ENCODE measurements around the gene IGFL2.

The IGFL2 gene

DNA sequence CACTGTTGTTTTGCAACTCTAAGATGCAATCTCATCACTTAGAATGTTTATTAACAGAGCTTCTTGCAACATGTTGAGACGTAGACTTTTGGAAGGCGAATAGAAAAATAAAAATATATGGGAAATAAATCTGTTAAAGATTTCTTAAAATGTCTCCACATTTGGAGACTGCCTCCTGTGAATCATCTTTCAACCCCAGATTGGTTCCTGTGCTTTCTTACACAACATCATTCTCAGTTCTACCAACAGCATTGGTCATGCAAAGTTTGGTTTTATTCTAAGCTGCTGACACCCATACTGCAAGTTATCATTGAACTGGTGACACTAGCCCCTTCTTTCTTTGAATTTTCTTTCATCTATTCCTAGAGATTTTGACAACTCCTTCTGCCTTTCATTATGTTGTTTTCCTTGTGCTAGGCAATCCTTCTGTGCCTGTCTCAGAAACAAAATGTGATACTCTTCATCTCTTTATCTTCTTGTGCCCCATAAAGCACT lies 21.9 kb upstream of the IGFL2 start:
- Histone ChIP-seq H3K9me2 (replicated peaks; ENCODE audit: low read depth, low read length) (no peaks in the 10 kb centered on the region), H3K9ac (ENCODE audit: low read depth, low read length, poor library complexity, severe bottlenecking) (no peak overlapping the region), H3K79me2 (ENCODE audit: insufficient read depth, low read length) (no peaks in the 10 kb centered on the region), H3K27me3 (ENCODE audit: insufficient read depth, low read length, poor library complexity, severe bottlenecking) (no peaks in the 10 kb centered on the region), H3K4me1 (ENCODE audit: insufficient read depth, low read length, poor library complexity, severe bottlenecking) (no peaks in the 10 kb centered on the region), H3F3A (ENCODE audit: low read depth) (no peaks in the 10 kb centered on the region), H3K36me3 (ENCODE audit: insufficient read depth, low read length) (no peaks in the 10 kb centered on the region), H4K20me1 (ENCODE audit: insufficient read depth, low read length, poor library complexity, severe bottlenecking) (no peaks in the 10 kb centered on the region), H2AFZ (ENCODE audit: low read length) (no peak overlapping the region), H3K9me3 (ENCODE audit: insufficient read depth, low read depth, low read length) (no peaks in the 10 kb centered on the region), H3K4me3 (ENCODE audit: low read length, poor library complexity, severe bottlenecking) (no peak overlapping the region), H3K4me2 (ENCODE audit: low read depth, low read length, poor library complexity, severe bottlenecking) (no peak overlapping the region)
- no peak for TF ChIP-seq EZH2phosphoT487 (IDR thresholded peaks at IDR 0.05; ENCODE audit: borderline replicate concordance)
- TF ChIP-seq, protein P1, sequence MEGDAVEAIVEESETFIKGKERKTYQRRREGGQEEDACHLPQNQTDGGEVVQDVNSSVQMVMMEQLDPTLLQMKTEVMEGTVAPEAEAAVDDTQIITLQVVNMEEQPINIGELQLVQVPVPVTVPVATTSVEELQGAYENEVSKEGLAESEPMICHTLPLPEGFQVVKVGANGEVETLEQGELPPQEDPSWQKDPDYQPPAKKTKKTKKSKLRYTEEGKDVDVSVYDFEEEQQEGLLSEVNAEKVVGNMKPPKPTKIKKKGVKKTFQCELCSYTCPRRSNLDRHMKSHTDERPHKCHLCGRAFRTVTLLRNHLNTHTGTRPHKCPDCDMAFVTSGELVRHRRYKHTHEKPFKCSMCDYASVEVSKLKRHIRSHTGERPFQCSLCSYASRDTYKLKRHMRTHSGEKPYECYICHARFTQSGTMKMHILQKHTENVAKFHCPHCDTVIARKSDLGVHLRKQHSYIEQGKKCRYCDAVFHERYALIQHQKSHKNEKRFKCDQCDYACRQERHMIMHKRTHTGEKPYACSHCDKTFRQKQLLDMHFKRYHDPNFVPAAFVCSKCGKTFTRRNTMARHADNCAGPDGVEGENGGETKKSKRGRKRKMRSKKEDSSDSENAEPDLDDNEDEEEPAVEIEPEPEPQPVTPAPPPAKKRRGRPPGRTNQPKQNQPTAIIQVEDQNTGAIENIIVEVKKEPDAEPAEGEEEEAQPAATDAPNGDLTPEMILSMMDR (conservative IDR thresholded peaks at IDR 0.05; ENCODE audit: low read length) = no peak

- H3K4me3 ChIP-seq (ENCODE audit: low read length, poor library complexity, severe bottlenecking) = no peak overlapping the region
- H3K4me1 ChIP-seq (ENCODE audit: insufficient read depth, low read length, poor library complexity, severe bottlenecking) = no peaks in the 10 kb centered on the region
- no peaks in the 10 kb centered on the region for H3K27me3 ChIP-seq (ENCODE audit: insufficient read depth, low read length, poor library complexity, severe bottlenecking)
- no peaks in the 10 kb centered on the region for H3K79me2 ChIP-seq (ENCODE audit: insufficient read depth, low read length)
- H4K20me1 ChIP-seq (ENCODE audit: insufficient read depth, low read length, poor library complexity, severe bottlenecking) = no peaks in the 10 kb centered on the region
- H2AFZ ChIP-seq (ENCODE audit: low read length) = no peak overlapping the region
- no peak overlapping the region for H3K9ac ChIP-seq (ENCODE audit: low read depth, low read length, poor library complexity, severe bottlenecking)
- no peaks in the 10 kb centered on the region for H3K36me3 ChIP-seq (ENCODE audit: insufficient read depth, low read length)
- no peak overlapping the region for H3K4me2 ChIP-seq (ENCODE audit: low read depth, low read length, poor library complexity, severe bottlenecking)
- no peaks in the 10 kb centered on the region for H3K9me3 ChIP-seq (ENCODE audit: insufficient read depth, low read depth, low read length)
- H3F3A ChIP-seq (ENCODE audit: low read depth) = no peaks in the 10 kb centered on the region
- TF ChIP-seq EZH2phosphoT487 (IDR thresholded peaks at IDR 0.05; ENCODE audit: borderline replicate concordance) = no peak
- TF ChIP-seq, protein P1 (conservative IDR thresholded peaks at IDR 0.05; ENCODE audit: low read length) = no peak
- no peaks in the 10 kb centered on the region for H3K9me2 ChIP-seq (replicated peaks; ENCODE audit: low read depth, low read length)
Measured at GRCh38 chr19:46131485-46132143, 16.4 kb upstream of the IGFL2 start.

DNA sequence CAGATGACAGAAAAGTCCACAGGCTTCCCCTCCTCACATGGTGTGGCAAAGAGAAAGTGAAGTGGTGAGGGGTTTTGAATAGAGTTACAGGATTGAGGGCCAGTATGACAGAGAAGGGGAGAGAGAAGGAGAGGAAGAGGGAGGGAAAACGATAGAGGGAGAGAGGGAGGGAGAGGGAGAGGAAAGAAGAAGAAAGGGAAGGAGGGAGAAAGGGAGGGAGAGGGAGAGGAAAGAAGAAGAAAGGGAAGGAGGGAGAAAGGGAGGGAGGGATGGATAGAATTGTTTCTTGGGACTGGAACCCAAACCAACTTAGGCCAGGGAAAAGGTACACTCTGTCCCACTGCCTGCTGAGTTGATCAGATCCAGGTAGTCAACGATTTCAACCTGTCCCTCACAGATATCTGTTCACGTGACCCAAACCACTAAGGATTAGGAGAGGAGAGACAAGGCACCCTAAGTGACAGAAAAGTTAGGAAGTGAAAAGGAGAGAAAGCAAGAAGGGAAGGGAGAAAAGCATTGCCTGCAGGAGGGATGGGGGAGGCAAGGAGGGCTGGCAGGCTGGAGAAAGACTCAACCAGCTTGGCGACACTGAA lies 15.4 kb upstream of the IGFL2 start:
- Histone ChIP-seq H3K4me3 (ENCODE audit: low read length, poor library complexity, severe bottlenecking) (no peak overlapping the region), H3F3A (ENCODE audit: low read depth) (no peaks in the 10 kb centered on the region), H3K4me1 (ENCODE audit: insufficient read depth, low read length, poor library complexity, severe bottlenecking) (no peaks in the 10 kb centered on the region), H3K9me3 (ENCODE audit: insufficient read depth, low read depth, low read length) (no peaks in the 10 kb centered on the region), H3K79me2 (ENCODE audit: insufficient read depth, low read length) (no peaks in the 10 kb centered on the region), H3K4me2 (ENCODE audit: low read depth, low read length, poor library complexity, severe bottlenecking) (no peak overlapping the region), H3K9me2 (replicated peaks; ENCODE audit: low read depth, low read length) (no peaks in the 10 kb centered on the region), H4K20me1 (ENCODE audit: insufficient read depth, low read length, poor library complexity, severe bottlenecking) (no peaks in the 10 kb centered on the region), H2AFZ (ENCODE audit: low read length) (no peak overlapping the region), H3K36me3 (ENCODE audit: insufficient read depth, low read length) (no peaks in the 10 kb centered on the region), H3K27me3 (ENCODE audit: insufficient read depth, low read length, poor library complexity, severe bottlenecking) (no peaks in the 10 kb centered on the region), H3K9ac (ENCODE audit: low read depth, low read length, poor library complexity, severe bottlenecking) (no peak overlapping the region)
- TF ChIP-seq, protein P1 (conservative IDR thresholded peaks at IDR 0.05; ENCODE audit: low read length) = no peak
- no peak for TF ChIP-seq EZH2phosphoT487 (IDR thresholded peaks at IDR 0.05; ENCODE audit: borderline replicate concordance)
